H9 (cell line): ENCODE results near the gene EGFL8. TPM values are rescaled to one million over a fixed set of nuclear protein-coding genes. Genes with fewer than 3 reads are reported as not detected.

Source experiments
- DNase-seq: peaks from one replicate; pipeline ENCODE4 v3.0.0-alpha.2; 2017
- H2AFZ ChIP-seq: one replicate; pipeline ENCODE4 v1.6.1; 2013; ENCODE audit warnings: mild to moderate bottlenecking, low read length, control low read depth, moderate library complexity
- H2AK5ac ChIP-seq: 2 replicates; pipeline ENCODE4 v1.6.1; 2013; ENCODE audit warnings: low read length, control low read depth, mixed read lengths; ENCODE audit not compliant: insufficient read length
- H2BK120ac ChIP-seq: one replicate; pipeline ENCODE4 v1.6.1; 2013; ENCODE audit warnings: low read depth, mild to moderate bottlenecking, low read length, control low read depth, inconsistent platforms; ENCODE audit not compliant: poor library complexity, severe bottlenecking
- H2BK12ac ChIP-seq: 2 replicates; pipeline ENCODE4 v1.6.1; 2013; ENCODE audit warnings: low read length, control low read depth, mixed read lengths, low read depth; ENCODE audit not compliant: insufficient read length
- H2BK15ac ChIP-seq: 2 replicates; pipeline ENCODE4 v1.6.1; 2013; ENCODE audit warnings: low read depth, low read length, control low read depth
- H2BK20ac ChIP-seq: one replicate; pipeline ENCODE4 v1.6.1; 2013; ENCODE audit warnings: low read depth, mild to moderate bottlenecking, low read length, control low read depth, inconsistent platforms; ENCODE audit not compliant: poor library complexity, severe bottlenecking
- H2BK5ac ChIP-seq: 2 replicates; pipeline ENCODE4 v1.6.1; 2013; ENCODE audit warnings: low read length, control low read depth, mixed read lengths; ENCODE audit not compliant: insufficient read length
- H3K14ac ChIP-seq: 2 replicates; pipeline ENCODE4 v1.6.1; 2013; ENCODE audit warnings: low read length, control low read depth; ENCODE audit not compliant: insufficient read depth
- H3K18ac ChIP-seq: 2 replicates; pipeline ENCODE4 v1.6.1; 2013; ENCODE audit warnings: low read depth, mild to moderate bottlenecking, mixed read lengths, low read length, control low read depth; ENCODE audit not compliant: insufficient read length
- H3K23ac ChIP-seq: 2 replicates; pipeline ENCODE4 v1.6.1; 2013; ENCODE audit warnings: low read length, control low read depth, mixed read lengths, low read depth; ENCODE audit not compliant: insufficient read length
- H3K23me2 ChIP-seq: 2 replicates; pipeline ENCODE4 v1.6.1; 2013; ENCODE audit warnings: low read depth, mild to moderate bottlenecking, mixed read lengths, low read length, control low read depth; ENCODE audit not compliant: insufficient read length, poor library complexity, severe bottlenecking
- H3K27ac ChIP-seq: 2 replicates; pipeline ENCODE4 v1.5.1; 2013; ENCODE audit warnings: low read length, control low read depth, mixed read lengths, low read depth; ENCODE audit not compliant: insufficient read length
- H3K27me3 ChIP-seq: 2 replicates; pipeline ENCODE4 v1.6.1; 2013; ENCODE audit warnings: low read length, control low read depth, inconsistent platforms; ENCODE audit not compliant: insufficient read depth
- H3K4ac ChIP-seq: 2 replicates; pipeline ENCODE4 v1.6.1; 2013; ENCODE audit warnings: low read depth, mild to moderate bottlenecking, control low read depth, inconsistent platforms, low read length, moderate library complexity
- H3K4me1 ChIP-seq: 2 replicates; pipeline ENCODE4 v1.6.1; 2013; ENCODE audit warnings: low read length, control low read depth, inconsistent platforms; ENCODE audit not compliant: insufficient read depth
- H3K4me2 ChIP-seq: 2 replicates; pipeline ENCODE4 v1.6.1; 2013; ENCODE audit warnings: low read length, control low read depth, mixed read lengths; ENCODE audit not compliant: insufficient read length, insufficient read depth
- H3K56ac ChIP-seq: 2 replicates; pipeline ENCODE4 v1.6.1; 2013; ENCODE audit warnings: low read depth, mild to moderate bottlenecking, mixed read lengths, low read length, control low read depth; ENCODE audit not compliant: insufficient read length
- H3K79me1 ChIP-seq: 2 replicates; pipeline ENCODE4 v1.6.1; 2013; ENCODE audit warnings: low read depth, mild to moderate bottlenecking, moderate library complexity, low read length, control low read depth, inconsistent platforms; ENCODE audit not compliant: insufficient read depth, poor library complexity, severe bottlenecking
- H3K79me2 ChIP-seq: 2 replicates; pipeline ENCODE4 v1.6.1; 2013; ENCODE audit warnings: low read length, control low read depth, inconsistent platforms; ENCODE audit not compliant: insufficient read depth
- H3K9ac ChIP-seq: 2 replicates; pipeline ENCODE4 v1.6.1; 2013; ENCODE audit warnings: low read length, control low read depth, mixed read lengths; ENCODE audit not compliant: insufficient read length; ENCODE audit errors: extremely low read depth
- H3K9me3 ChIP-seq: one replicate; pipeline ENCODE4 v1.6.1; 2013; ENCODE audit warnings: low read depth, low read length, inconsistent platforms; ENCODE audit not compliant: control insufficient read depth
- H3T11ph ChIP-seq: one replicate; pipeline ENCODE4 v1.6.1; 2013; ENCODE audit warnings: mild to moderate bottlenecking, low read length, control low read depth, inconsistent platforms
- H4K20me1 ChIP-seq: one replicate; pipeline ENCODE4 v1.6.1; 2013; ENCODE audit not compliant: control insufficient read depth, insufficient read length, insufficient read depth
- H4K5ac ChIP-seq: 2 replicates; pipeline ENCODE4 v1.6.1; 2013; ENCODE audit warnings: low read depth, mild to moderate bottlenecking, mixed read lengths, low read length, control low read depth; ENCODE audit not compliant: insufficient read length
- H4K8ac ChIP-seq: replicated peaks from 2 replicates; pipeline ENCODE4 v1.6.1; 2013; ENCODE audit warnings: low read length, control low read depth, mixed read lengths, low read depth; ENCODE audit not compliant: insufficient read length
- H4K91ac ChIP-seq: 2 replicates; pipeline ENCODE4 v1.6.1; 2013; ENCODE audit warnings: low read depth, mild to moderate bottlenecking, moderate library complexity, mixed read lengths, low read length, control low read depth; ENCODE audit not compliant: insufficient read length
- H3K27ac Mint-ChIP-seq, 3 experiments: 2 replicates in 2 of 3; 3 replicates in 1 of 3; pipeline ENCODE4 v1.8.0; 2020 to 2021; ENCODE audit warnings: mixed read lengths in 3 of 3, mild to moderate bottlenecking in 1 of 3, moderate library complexity in 1 of 3
- H3K27me3 Mint-ChIP-seq: 2 replicates; pipeline ENCODE4 v1.8.0; 2021; ENCODE audit warnings: low read depth, mild to moderate bottlenecking, moderate library complexity, mixed read lengths
- H3K36me3 Mint-ChIP-seq, 3 experiments: 2 replicates in 2 of 3; 3 replicates in 1 of 3; pipeline ENCODE4 v1.8.0; 2020 to 2021; ENCODE audit warnings: low read depth in 3 of 3, mixed read lengths in 3 of 3; ENCODE audit not compliant: insufficient read depth in 1 of 3
- H3K4me1 Mint-ChIP-seq, 2 experiments: 2 replicates each; pipeline ENCODE4 v1.8.0; 2020; ENCODE audit warnings: mixed read lengths in 2 of 2
- H3K4me3 Mint-ChIP-seq, 2 experiments: 2 replicates in 1 of 2; 3 replicates in 1 of 2; pipeline ENCODE4 v1.8.0; 2020 to 2021; ENCODE audit warnings: mild to moderate bottlenecking in 2 of 2, mixed read lengths in 2 of 2, moderate library complexity in 1 of 2
- H3K9me3 Mint-ChIP-seq, 2 experiments: 2 replicates in 1 of 2; 3 replicates in 1 of 2; pipeline ENCODE4 v1.8.0; 2020; ENCODE audit warnings: mild to moderate bottlenecking in 2 of 2, mixed read lengths in 2 of 2, moderate library complexity in 1 of 2
- WGBS: extraction: QIAGEN DNeasy Blood & Tissue Kit; methylation state at CpG from one replicate; pipeline ENCODE4 v1.1.7; 2013; ENCODE audit warnings: missing lambda C conversion rate, low lambda C conversion rate, mixed read lengths; ENCODE audit not compliant: insufficient read length; ENCODE audit errors: extremely low coverage; 5-methylcytosine and 5-hydroxymethylcytosine counted together
- total RNA-seq: library from RNA; stranded (reverse); gene quantifications from 2 replicates; pipeline ENCODE4 v1.2.1, GENCODE V29; 2021
- TF ChIP-seq, protein P1 (sequence below): fragments of 200-600 bp; sonication (generic); conservative IDR thresholded peaks from 3 replicates; pipeline ENCODE4 v1.8.0; 2021; ENCODE audit warnings: antibody characterized with exemption, mild to moderate bottlenecking

EGFL8 gene
- total RNA-seq, 1 experiment from 2014 or later = 27.2 TPM

GRCh38 chr6:32190054-32190851 lies 25.9 kb downstream of the EGFL8 start, which contains the start of gene PBX2:
Gene PBX2 (minus strand): TSS chr6:32190202. CDS start chr6:32189915, 287 bp downstream.
- peak within 1 kb of the TSS; percentile 15 for H3K18ac ChIP-seq
- Mint-ChIP-seq H3K27me3 (no peaks in the 10 kb centered on the region), H3K27ac (peak within 1 kb of the TSS; percentile 94 to 98 (median 97)), H3K4me3 (peak within 1 kb of the TSS; percentile 76 to 90), H3K36me3 (peaks cover 12 to 36% (median 34%) of the 10 kb centered on the region in 3 experiments; a peak in 6 of 7 replicates), H3K9me3 (no peaks in the 10 kb centered on the region; a peak in 1 of 5 replicates), H3K4me1 (peaks cover 55 to 67% of the 10 kb centered on the region in 2 experiments)
- H2AFZ ChIP-seq = no peak within 1 kb of the TSS
- peak within 1 kb of the TSS; percentile 38 for H2BK12ac ChIP-seq
- no peak within 1 kb of the TSS for H4K91ac ChIP-seq
- WGBS = no CpG with 5 or more reads among the region's 23 CpGs
- H2BK20ac ChIP-seq = no peak within 1 kb of the TSS
- peak; percentile 88 for DNase-seq
- no peaks in the 10 kb centered on the region for H3K79me2 ChIP-seq
- H2AK5ac ChIP-seq = no peak within 1 kb of the TSS
- H3K23ac ChIP-seq = no peak within 1 kb of the TSS
- H2BK120ac ChIP-seq = no peak within 1 kb of the TSS
- H3K27me3 ChIP-seq = no peaks in the 10 kb centered on the region
- H4K20me1 ChIP-seq = no peaks in the 10 kb centered on the region
- peaks cover 7% of the 10 kb centered on the region for H3K4me1 ChIP-seq
- peak within 1 kb of the TSS; percentile 72 for H3K4me2 ChIP-seq
- H3K56ac ChIP-seq = no peak within 1 kb of the TSS
- TF ChIP-seq, protein P1, sequence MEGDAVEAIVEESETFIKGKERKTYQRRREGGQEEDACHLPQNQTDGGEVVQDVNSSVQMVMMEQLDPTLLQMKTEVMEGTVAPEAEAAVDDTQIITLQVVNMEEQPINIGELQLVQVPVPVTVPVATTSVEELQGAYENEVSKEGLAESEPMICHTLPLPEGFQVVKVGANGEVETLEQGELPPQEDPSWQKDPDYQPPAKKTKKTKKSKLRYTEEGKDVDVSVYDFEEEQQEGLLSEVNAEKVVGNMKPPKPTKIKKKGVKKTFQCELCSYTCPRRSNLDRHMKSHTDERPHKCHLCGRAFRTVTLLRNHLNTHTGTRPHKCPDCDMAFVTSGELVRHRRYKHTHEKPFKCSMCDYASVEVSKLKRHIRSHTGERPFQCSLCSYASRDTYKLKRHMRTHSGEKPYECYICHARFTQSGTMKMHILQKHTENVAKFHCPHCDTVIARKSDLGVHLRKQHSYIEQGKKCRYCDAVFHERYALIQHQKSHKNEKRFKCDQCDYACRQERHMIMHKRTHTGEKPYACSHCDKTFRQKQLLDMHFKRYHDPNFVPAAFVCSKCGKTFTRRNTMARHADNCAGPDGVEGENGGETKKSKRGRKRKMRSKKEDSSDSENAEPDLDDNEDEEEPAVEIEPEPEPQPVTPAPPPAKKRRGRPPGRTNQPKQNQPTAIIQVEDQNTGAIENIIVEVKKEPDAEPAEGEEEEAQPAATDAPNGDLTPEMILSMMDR = no peak
- no peak within 1 kb of the TSS for H3K4ac ChIP-seq
- peak within 1 kb of the TSS; percentile 56 for H3K9ac ChIP-seq
- peaks cover 12% of the 10 kb centered on the region for H3K23me2 ChIP-seq
- no peak within 1 kb of the TSS for H4K8ac ChIP-seq
- no peaks in the 10 kb centered on the region for H3K9me3 ChIP-seq
- H2BK15ac ChIP-seq = no peak within 1 kb of the TSS
- no peak within 1 kb of the TSS for H4K5ac ChIP-seq
- no peak within 1 kb of the TSS; the same call in 1 of the 2 replicates for H3K14ac ChIP-seq
- no peak within 1 kb of the TSS for H3K27ac ChIP-seq
- H2BK5ac ChIP-seq = no peak within 1 kb of the TSS
- H3K79me1 ChIP-seq = no peaks in the 10 kb centered on the region
- H3T11ph ChIP-seq = no peak within 1 kb of the TSS
